OCI-LY7 (cell line): ENCODE measurements around the gene DBNL. TPM values are rescaled to one million over a fixed set of nuclear protein-coding genes. Genes with fewer than 3 reads are reported as not detected.
"Not testable (repeated sequence)": the region's sequence is repeated elsewhere in the genome, so short reads cannot be mapped to it uniquely, and the experiment has no call there.

Experiments used
- BruUV-seq: library from RNA; stranded (reverse); fragments of 400-500 nt; replicated peaks from 2 replicates; lab custom pipeline; 2021; lab: Mats Ljungman, UMichigan
- CTCF ChIA-PET: fragments of 300-600 bp; sonication (Branson Sonifier 250); formaldehyde crosslinking; loops from one replicate; lab custom pipeline; 2022; ENCODE audit warnings: antibody characterized with exemption; ENCODE audit not compliant: unreplicated experiment; lab: Charles Lee
- POLR2A ChIA-PET: fragments of 300-600 bp; sonication (Branson Sonifier 250); formaldehyde crosslinking; loops from one replicate; lab custom pipeline; 2022; ENCODE audit warnings: antibody characterized with exemption; lab: Charles Lee
- DNase-seq: peaks from one replicate; pipeline ENCODE4 v3.0.0-alpha.2; 2015; ENCODE audit warnings: low spot score
- H2AFZ ChIP-seq: fragments of 200-600 bp; sonication (generic), shearing (Covaris generic); 2 replicates; pipeline ENCODE4 v1.6.1; 2014; ENCODE audit warnings: mild to moderate bottlenecking, antibody characterized with exemption, low read length, moderate library complexity
- H3K27ac ChIP-seq: fragments of 200-600 bp; sonication (generic); 2 replicates; pipeline ENCODE4 v1.5.1; 2014; ENCODE audit warnings: mixed run types, low read depth, mild to moderate bottlenecking, moderate library complexity, low read length, inconsistent platforms; ENCODE audit not compliant: poor library complexity, severe bottlenecking
- H3K36me3 ChIP-seq: fragments of 200-600 bp; sonication (generic); 2 replicates; pipeline ENCODE4 v1.6.1; 2014; ENCODE audit warnings: mild to moderate bottlenecking, antibody characterized with exemption, low read length, moderate library complexity, mixed read lengths; ENCODE audit not compliant: insufficient read depth
- H3K4me1 ChIP-seq: fragments of 200-600 bp; sonication (generic); 2 replicates; pipeline ENCODE4 v1.5.1; 2014; ENCODE audit warnings: mild to moderate bottlenecking, low read length; ENCODE audit not compliant: insufficient read depth, poor library complexity, severe bottlenecking
- H3K4me2 ChIP-seq: fragments of 200-600 bp; sonication (generic); 2 replicates; pipeline ENCODE4 v1.6.1; 2014; ENCODE audit warnings: mild to moderate bottlenecking, low read length
- H3K4me3 ChIP-seq: fragments of 200-600 bp; sonication (generic); 2 replicates; pipeline ENCODE4 v1.5.1; 2014; ENCODE audit warnings: mild to moderate bottlenecking, low read depth, low read length; ENCODE audit not compliant: poor library complexity, severe bottlenecking
- H3K79me2 ChIP-seq: fragments of 200-600 bp; sonication (generic); 2 replicates; pipeline ENCODE4 v1.6.1; 2016; ENCODE audit warnings: low read depth, mild to moderate bottlenecking, low read length, moderate library complexity, mixed read lengths; ENCODE audit not compliant: insufficient read depth
- H3K9me2 ChIP-seq: fragments of 200-600 bp; sonication (generic); 2 replicates; pipeline ENCODE4 v1.6.1; 2016; ENCODE audit warnings: mild to moderate bottlenecking, low read length, mixed read lengths; ENCODE audit not compliant: insufficient read depth
- H3K9me3 ChIP-seq: fragments of 200-600 bp; sonication (generic); 2 replicates; pipeline ENCODE4 v1.6.1; 2014; ENCODE audit warnings: mild to moderate bottlenecking, mixed run types, low read length, mixed read lengths
- H4K20me1 ChIP-seq: fragments of 200-600 bp; sonication (generic); 2 replicates; pipeline ENCODE4 v1.6.1; 2014; ENCODE audit warnings: mild to moderate bottlenecking, antibody characterized with exemption, low read length, moderate library complexity, mixed read lengths; ENCODE audit not compliant: insufficient read depth
- intact Hi-C: fragments of 100-400 bp; cut with micrococcal nuclease; formaldehyde crosslinking; loops from one replicate; pipeline ENCODE4 v1.10.0; 2022; ENCODE audit not compliant: unreplicated experiment
- total RNA-seq, 2 experiments: library from RNA; depleted of rRNA in 1 of 2; stranded (reverse); fragments of >200 nt in 1 of 2; shearing (Covaris generic) in 1 of 2; gene quantifications; 2 replicates each; pipeline ENCODE4 v1.2.3, GENCODE V29; 2014 to 2022

DBNL gene
- total RNA-seq, 2 experiments from 2014 or later = 124 to 137 TPM

GRCh38 chr7:44029433-44029832, 15.1 kb upstream of the DBNL start:
- BruUV-seq, H3K4me3 ChIP-seq, H3K4me2 ChIP-seq, DNase-seq, intact Hi-C loops, H3K27ac ChIP-seq, H3K79me2 ChIP-seq, H3K9me3 ChIP-seq, H3K4me1 ChIP-seq, POLR2A ChIA-PET, H2AFZ ChIP-seq, H3K36me3 ChIP-seq, H4K20me1 ChIP-seq, CTCF ChIA-PET, H3K9me2 ChIP-seq: not testable (repeated sequence)

GRCh38 chr7:44030029-44030428, 14.5 kb upstream of the DBNL start:
- H2AFZ ChIP-seq, H3K4me3 ChIP-seq, H3K9me3 ChIP-seq, H4K20me1 ChIP-seq, CTCF ChIA-PET, H3K4me2 ChIP-seq, POLR2A ChIA-PET, DNase-seq, H3K27ac ChIP-seq, H3K9me2 ChIP-seq, H3K4me1 ChIP-seq, H3K79me2 ChIP-seq, H3K36me3 ChIP-seq, BruUV-seq, intact Hi-C loops: not testable (repeated sequence)

DNA sequence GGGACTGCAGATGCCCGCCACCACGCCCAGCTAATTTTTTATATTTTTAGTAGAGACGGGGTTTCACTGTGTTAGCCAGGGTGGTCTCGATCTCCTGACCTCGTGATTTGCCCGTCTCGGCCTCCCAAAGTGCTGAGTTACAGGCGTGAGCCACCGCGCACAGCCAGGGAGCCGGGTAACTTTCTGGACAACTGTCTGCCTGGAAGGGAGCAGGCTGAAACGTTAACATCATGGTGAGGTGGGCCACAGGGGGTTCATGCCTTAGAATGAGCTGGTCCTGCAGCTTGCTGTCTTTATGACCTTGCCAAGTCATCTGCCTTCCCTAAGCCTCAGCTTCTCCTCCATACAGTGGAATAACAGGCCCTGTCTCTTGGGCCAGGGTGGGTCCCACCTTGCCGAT, 13.2 kb upstream of the DBNL start:
- H3K4me2 ChIP-seq, H4K20me1 ChIP-seq, POLR2A ChIA-PET, H3K79me2 ChIP-seq, CTCF ChIA-PET, H3K4me3 ChIP-seq, H2AFZ ChIP-seq, intact Hi-C loops, H3K9me3 ChIP-seq, H3K36me3 ChIP-seq, H3K9me2 ChIP-seq, BruUV-seq, DNase-seq, H3K27ac ChIP-seq, H3K4me1 ChIP-seq: not testable (repeated sequence)

DNA sequence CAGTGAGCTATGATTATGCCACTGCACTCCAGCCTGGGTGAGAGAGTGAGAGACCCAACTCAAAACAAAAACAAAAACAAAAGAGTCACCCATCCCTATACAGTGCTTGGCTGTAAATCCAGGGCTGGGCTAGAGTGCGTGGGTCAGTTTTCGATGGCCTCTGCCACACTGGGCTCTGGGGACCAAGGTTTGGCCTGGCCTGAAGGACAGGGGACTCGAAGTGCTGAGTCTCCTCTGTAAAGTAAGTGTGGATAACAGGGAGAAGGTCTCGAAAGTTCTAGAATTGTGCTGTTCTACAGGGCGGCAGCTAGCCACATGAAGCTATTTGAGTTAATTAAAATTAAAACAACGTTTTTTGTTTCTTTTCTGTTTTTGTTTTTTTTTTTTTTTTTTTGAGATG, 12.5 kb upstream of the DBNL start:
- POLR2A ChIA-PET, DNase-seq, H2AFZ ChIP-seq, BruUV-seq, H3K36me3 ChIP-seq, H3K79me2 ChIP-seq, H3K4me3 ChIP-seq, H3K9me2 ChIP-seq, CTCF ChIA-PET, H3K4me1 ChIP-seq, H3K9me3 ChIP-seq, H4K20me1 ChIP-seq, H3K27ac ChIP-seq, H3K4me2 ChIP-seq, intact Hi-C loops: not testable (repeated sequence)

DNA sequence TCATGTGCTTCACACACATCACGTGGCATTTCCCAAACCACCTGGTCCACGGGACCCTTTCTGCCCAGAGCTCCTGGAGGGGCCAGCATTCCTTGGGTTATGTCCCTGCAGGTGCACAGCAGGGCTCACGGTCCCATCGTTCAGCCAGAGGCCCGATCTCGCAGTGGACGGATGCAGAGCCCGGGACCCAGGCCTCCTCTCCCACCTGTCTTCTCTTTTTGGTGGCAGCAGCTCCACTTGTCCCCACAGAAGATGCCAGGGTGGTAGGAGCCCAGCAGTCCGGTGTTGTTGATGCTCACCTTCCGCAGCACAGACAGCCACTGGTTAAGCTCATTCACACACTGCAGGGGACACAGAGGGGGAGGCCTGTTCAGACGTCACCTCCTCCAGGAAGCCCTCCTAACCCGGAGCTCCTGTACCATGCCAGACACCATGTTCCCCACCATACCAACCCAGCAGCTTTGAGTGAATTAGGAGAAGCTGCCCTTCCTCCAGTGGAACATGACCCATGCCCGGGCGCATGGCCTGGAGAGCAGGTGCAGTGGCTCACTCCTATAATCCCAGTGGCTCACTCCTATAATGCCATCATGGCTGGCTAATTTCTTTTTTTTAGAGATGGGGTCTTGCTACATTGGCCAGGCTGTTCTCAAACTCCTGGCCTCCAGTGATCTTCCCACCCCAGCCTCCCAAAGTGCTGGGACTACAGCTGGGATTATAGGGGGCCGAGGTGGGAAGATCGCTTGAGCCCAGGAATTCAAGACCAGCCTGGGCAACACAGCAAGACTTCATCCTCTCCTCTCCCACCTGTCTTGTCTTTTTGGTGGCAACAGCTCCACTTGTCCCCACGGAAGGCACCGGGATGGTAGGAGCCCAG, 10.3 kb upstream of the DBNL start:
- H3K9me3 ChIP-seq, H3K27ac ChIP-seq, H4K20me1 ChIP-seq, POLR2A ChIA-PET, H3K79me2 ChIP-seq, H3K4me1 ChIP-seq, H3K4me3 ChIP-seq, H2AFZ ChIP-seq, BruUV-seq, H3K4me2 ChIP-seq, H3K9me2 ChIP-seq, DNase-seq, intact Hi-C loops, H3K36me3 ChIP-seq: not testable (repeated sequence)
- CTCF ChIA-PET = interaction anchor here (0.6 kb wide), 1 partner anchor 31 kb away, joined by 4 read pairs; no protein-coding TSS in a partner anchor

GRCh38 chr7:44036364-44036763, 8.1 kb upstream of the DBNL start:
- H2AFZ ChIP-seq, H3K79me2 ChIP-seq, H4K20me1 ChIP-seq, BruUV-seq, H3K4me1 ChIP-seq, POLR2A ChIA-PET, H3K4me2 ChIP-seq, H3K4me3 ChIP-seq, H3K27ac ChIP-seq, H3K36me3 ChIP-seq, H3K9me2 ChIP-seq, H3K9me3 ChIP-seq, CTCF ChIA-PET: not testable (repeated sequence)
- intact Hi-C loops = loop anchor here (1.0 kb wide), 1 partner anchor 10 kb away; no protein-coding TSS in a partner anchor
- peak; percentile 44 for DNase-seq
